Measurements from ENCODE around the gene MBL2.
A peak's percentile ranks its signal among the peaks of the same experiment; 100 is the strongest.

Gene MBL2

DNA sequence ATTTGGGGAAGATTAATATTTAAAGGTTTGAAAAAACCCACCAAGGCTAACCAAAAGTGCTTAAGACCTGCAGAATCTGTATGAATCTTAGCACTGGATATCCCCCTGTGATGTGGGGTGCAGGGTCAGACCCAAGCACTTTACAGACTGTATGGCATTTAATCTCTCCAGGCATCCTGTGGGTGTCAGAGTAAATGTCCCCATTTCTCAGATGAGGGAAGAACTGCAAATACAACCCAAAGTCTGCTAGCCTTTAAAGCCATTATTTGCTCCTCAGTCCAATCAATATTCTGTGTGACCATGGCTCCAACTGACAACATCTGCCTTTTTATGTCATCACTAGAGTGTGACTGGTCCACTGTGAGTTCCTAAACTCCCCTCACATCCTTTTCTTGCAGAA lies 10.0 kb upstream of the MBL2 start:
- TF ChIP-seq, protein P1, sequence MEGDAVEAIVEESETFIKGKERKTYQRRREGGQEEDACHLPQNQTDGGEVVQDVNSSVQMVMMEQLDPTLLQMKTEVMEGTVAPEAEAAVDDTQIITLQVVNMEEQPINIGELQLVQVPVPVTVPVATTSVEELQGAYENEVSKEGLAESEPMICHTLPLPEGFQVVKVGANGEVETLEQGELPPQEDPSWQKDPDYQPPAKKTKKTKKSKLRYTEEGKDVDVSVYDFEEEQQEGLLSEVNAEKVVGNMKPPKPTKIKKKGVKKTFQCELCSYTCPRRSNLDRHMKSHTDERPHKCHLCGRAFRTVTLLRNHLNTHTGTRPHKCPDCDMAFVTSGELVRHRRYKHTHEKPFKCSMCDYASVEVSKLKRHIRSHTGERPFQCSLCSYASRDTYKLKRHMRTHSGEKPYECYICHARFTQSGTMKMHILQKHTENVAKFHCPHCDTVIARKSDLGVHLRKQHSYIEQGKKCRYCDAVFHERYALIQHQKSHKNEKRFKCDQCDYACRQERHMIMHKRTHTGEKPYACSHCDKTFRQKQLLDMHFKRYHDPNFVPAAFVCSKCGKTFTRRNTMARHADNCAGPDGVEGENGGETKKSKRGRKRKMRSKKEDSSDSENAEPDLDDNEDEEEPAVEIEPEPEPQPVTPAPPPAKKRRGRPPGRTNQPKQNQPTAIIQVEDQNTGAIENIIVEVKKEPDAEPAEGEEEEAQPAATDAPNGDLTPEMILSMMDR (IDR thresholded peaks at IDR 0.05; ENCODE audit: unreplicated experiment in 3 of 3) = no peak
- H3K9me3 Mint-ChIP-seq = no peaks in the 10 kb centered on the region
- no peak overlapping the region for H3K4me3 Mint-ChIP-seq
- no peaks in the 10 kb centered on the region for H3K36me3 Mint-ChIP-seq (ENCODE audit: low read depth)
- no peaks in the 10 kb centered on the region for H3K4me1 Mint-ChIP-seq
- no peak overlapping the region for H3K27ac Mint-ChIP-seq
- H3K27me3 Mint-ChIP-seq (ENCODE audit: low read depth) = peaks cover 6% of the 10 kb centered on the region

DNA sequence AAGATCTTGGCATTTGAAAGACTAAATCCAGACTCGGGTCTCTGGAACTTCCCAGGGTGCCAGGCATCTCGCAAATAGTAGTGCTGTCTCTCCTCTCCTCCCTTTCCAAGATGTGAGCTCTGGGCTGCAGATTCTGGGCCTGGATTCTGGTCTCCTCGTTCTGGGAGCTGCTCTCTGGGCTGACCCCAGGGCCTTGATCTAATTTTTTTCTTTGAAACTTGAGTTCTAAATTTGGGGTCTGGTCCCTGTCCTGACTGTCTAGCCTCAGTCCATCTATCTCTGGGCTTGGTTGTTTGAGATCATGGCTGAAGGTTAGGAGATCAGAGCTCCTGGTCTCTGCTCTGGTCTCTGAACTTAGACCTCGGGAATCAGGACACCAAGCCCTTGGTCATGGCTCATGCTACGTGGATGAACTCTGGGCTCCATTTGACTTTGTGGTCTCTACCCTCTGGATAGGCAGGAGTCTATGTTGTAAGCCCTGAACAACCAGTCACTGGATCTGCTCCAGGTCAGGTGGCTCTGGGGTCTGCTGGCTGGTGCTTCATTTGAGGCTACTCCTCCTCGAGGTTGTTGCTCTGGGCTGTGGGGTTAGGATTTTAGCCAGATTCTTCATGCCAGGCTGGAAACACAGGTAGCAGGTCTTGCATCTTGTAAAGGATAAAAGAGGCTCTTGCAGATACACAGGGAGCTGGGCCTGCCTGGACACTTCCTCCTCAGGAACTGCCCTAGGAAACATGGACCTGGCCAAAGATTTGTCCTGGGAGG lies 8.0 kb upstream of the MBL2 start:
- H3K4me3 Mint-ChIP-seq = no peak overlapping the region

DNA sequence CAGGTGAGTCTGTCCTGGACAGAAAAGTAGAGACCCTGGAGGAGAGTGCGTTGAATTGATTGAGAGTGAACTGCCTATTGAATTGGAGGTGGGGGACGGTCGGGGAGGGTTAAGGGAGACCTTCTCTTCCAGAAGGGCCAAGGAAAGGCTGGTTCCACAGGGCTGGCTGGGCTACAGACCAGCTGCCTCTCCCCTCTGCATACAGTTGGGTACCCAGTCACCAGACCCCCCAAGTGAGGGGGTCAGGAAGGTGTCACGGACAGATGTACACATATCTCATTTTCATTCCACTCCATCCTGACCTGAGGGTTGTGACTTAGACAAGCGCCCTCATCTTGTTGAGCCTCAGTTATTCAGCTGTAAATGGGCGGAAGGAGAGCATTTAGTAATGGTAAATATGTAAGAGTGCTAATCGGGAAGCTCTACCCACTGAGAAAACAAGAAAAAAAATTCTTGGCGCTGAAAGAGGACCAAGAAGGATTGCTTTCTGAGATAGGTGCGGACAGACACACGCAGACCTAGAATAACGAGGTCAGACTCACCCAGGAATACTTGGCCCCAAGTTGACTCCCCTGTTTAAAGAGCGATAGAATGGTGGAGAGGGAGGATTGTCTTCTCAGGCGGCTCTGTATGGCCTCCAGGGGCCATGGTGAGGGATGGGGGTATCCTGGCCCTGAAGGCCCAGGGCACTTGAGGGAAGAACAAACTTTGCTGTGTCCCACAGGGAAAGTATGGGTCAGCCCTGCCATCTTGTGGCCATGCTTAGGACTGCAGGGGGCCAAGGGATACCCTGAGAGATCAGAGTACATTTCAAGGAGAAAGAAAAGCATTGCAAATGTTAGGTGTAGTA lies 7.2 kb upstream of the MBL2 start:
- Mint-ChIP-seq H3K27me3 (ENCODE audit: low read depth) (no peaks in the 10 kb centered on the region), H3K4me3 (no peak overlapping the region), H3K27ac (no peak overlapping the region), H3K9me3 (no peaks in the 10 kb centered on the region), H3K36me3 (ENCODE audit: low read depth) (no peaks in the 10 kb centered on the region), H3K4me1 (no peaks in the 10 kb centered on the region)
- TF ChIP-seq, protein P1 (IDR thresholded peaks at IDR 0.05; ENCODE audit: unreplicated experiment in 3 of 3) = peak; percentile 89 to 96 (median 95)

More for the DNA sequence above, 8.0 kb upstream of the MBL2 start:
- TF ChIP-seq, protein P1 (IDR thresholded peaks at IDR 0.05; ENCODE audit: unreplicated experiment in 3 of 3) = no peak
- no peak overlapping the region for H3K27ac Mint-ChIP-seq
- no peaks in the 10 kb centered on the region for H3K9me3 Mint-ChIP-seq
- no peaks in the 10 kb centered on the region for H3K27me3 Mint-ChIP-seq (ENCODE audit: low read depth)
- no peaks in the 10 kb centered on the region for H3K36me3 Mint-ChIP-seq (ENCODE audit: low read depth)
- H3K4me1 Mint-ChIP-seq = no peaks in the 10 kb centered on the region

DNA sequence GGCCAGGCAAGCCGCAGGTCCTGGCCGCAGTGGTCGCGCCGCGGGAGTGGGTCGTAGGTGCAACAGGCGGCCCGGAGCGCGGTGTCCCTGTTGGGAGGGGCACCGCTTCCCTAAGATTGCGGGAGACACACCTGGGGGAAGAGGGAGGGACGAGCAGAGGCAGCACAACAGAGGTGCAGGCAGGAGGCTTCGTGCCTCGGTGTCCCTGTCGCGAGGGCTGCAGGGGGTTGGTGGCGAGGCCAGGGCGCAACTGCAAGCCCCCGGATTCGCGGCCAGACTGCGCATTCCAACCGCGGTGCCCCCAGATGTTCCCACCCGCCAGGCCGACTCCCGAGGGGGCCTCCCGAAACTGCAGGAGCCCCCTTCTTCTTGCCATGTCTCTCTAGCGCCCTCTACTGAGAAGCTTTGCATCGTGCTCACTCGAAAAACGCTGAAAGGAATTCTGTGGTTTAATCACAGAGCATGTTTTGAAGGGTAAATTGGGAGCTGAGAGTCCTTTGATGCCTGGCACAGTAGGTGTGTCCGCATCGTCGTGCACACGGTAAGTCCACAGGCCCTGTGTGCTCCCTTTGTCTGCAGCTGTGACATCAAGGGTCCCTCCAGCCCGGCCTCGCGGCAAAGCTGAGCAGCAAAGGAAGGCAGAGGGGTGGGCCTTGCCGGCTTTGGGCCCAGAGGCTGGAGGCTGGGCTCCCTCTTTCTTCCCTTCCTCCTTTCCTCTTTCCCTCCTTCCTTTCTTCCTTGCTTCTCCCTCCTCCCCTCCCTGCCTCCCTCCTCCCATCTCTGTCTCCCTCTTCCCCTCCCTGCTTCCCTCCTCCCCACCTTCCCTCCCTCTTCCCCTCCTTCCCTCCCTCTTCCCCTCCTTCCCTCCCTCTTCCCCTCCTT lies 6.2 kb upstream of the MBL2 start:
- H3K36me3 Mint-ChIP-seq (ENCODE audit: low read depth) = no peaks in the 10 kb centered on the region
- H3K4me1 Mint-ChIP-seq = no peaks in the 10 kb centered on the region
- no peaks in the 10 kb centered on the region for H3K27me3 Mint-ChIP-seq (ENCODE audit: low read depth)
- no peak overlapping the region for H3K27ac Mint-ChIP-seq
- H3K9me3 Mint-ChIP-seq = no peaks in the 10 kb centered on the region
- no peak overlapping the region for H3K4me3 Mint-ChIP-seq
- TF ChIP-seq, protein P1 (IDR thresholded peaks at IDR 0.05; ENCODE audit: unreplicated experiment in 3 of 3) = no peak

DNA sequence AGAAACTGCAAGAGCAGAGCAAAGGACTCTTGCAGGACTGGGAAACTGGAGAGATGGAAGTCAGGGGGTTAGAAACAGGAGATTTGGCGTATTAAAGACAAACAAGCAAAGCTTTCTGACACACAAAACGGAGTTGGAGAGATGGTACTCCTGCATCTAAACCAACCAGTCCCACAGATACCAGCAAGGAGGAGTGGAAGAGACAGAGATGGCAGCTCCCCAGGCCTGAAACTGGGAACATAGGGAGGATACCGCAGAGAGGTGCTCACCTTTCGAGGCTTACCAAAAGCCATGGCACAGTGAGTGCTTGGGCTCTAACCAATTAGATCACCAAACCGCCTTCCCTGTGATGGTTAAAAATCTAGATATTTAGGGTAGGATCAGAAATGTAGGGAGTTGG lies 4.8 kb upstream of the MBL2 start:
- Mint-ChIP-seq H3K27ac (no peak overlapping the region), H3K9me3 (no peaks in the 10 kb centered on the region), H3K36me3 (ENCODE audit: low read depth) (no peaks in the 10 kb centered on the region), H3K27me3 (ENCODE audit: low read depth) (no peaks in the 10 kb centered on the region), H3K4me3 (no peak overlapping the region), H3K4me1 (no peaks in the 10 kb centered on the region)
- TF ChIP-seq, protein P1 (IDR thresholded peaks at IDR 0.05; ENCODE audit: unreplicated experiment in 3 of 3) = no peak
